DOHH2 (cell line): ENCODE results near the gene RNU1-3.
A peak's percentile ranks its signal among the peaks of the same experiment; 100 is the strongest.
"Not testable (repeated sequence)": the region's sequence is repeated elsewhere in the genome, so short reads cannot be mapped to it uniquely, and the experiment has no call there.

Source experiments
- EZH2phosphoT487 ChIP-seq: fragments of 200-600 bp; sonication (generic); IDR thresholded peaks from 2 replicates; pipeline ENCODE4 v1.6.1; 2017; ENCODE audit warnings: borderline replicate concordance, mild to moderate bottlenecking, antibody characterized with exemption, low read length, moderate library complexity, mixed read lengths
- TF ChIP-seq, protein P1 (sequence below): fragments of 200-600 bp; sonication (generic); IDR thresholded peaks from one replicate; pipeline ENCODE4 v1.5.1; 2014; ENCODE audit warnings: antibody characterized with exemption, mild to moderate bottlenecking, low read depth, low read length; ENCODE audit not compliant: poor library complexity, severe bottlenecking

GRCh38 chr1:16703141-16703540 lies 36.4 kb upstream of the RNU1-3 start:
- TF ChIP-seq, protein P1, sequence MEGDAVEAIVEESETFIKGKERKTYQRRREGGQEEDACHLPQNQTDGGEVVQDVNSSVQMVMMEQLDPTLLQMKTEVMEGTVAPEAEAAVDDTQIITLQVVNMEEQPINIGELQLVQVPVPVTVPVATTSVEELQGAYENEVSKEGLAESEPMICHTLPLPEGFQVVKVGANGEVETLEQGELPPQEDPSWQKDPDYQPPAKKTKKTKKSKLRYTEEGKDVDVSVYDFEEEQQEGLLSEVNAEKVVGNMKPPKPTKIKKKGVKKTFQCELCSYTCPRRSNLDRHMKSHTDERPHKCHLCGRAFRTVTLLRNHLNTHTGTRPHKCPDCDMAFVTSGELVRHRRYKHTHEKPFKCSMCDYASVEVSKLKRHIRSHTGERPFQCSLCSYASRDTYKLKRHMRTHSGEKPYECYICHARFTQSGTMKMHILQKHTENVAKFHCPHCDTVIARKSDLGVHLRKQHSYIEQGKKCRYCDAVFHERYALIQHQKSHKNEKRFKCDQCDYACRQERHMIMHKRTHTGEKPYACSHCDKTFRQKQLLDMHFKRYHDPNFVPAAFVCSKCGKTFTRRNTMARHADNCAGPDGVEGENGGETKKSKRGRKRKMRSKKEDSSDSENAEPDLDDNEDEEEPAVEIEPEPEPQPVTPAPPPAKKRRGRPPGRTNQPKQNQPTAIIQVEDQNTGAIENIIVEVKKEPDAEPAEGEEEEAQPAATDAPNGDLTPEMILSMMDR = peak; percentile 26
- TF ChIP-seq EZH2phosphoT487 = not testable (repeated sequence)
